ENCODE results near the gene SLC17A5. TPM values are rescaled to one million over a fixed set of nuclear protein-coding genes. Genes with fewer than 3 reads are reported as not detected.

SLC17A5 gene
- total and polyA plus RNA-seq, 7 donors: 3.1 to 7.2 (median 4.5) TPM

DNA sequence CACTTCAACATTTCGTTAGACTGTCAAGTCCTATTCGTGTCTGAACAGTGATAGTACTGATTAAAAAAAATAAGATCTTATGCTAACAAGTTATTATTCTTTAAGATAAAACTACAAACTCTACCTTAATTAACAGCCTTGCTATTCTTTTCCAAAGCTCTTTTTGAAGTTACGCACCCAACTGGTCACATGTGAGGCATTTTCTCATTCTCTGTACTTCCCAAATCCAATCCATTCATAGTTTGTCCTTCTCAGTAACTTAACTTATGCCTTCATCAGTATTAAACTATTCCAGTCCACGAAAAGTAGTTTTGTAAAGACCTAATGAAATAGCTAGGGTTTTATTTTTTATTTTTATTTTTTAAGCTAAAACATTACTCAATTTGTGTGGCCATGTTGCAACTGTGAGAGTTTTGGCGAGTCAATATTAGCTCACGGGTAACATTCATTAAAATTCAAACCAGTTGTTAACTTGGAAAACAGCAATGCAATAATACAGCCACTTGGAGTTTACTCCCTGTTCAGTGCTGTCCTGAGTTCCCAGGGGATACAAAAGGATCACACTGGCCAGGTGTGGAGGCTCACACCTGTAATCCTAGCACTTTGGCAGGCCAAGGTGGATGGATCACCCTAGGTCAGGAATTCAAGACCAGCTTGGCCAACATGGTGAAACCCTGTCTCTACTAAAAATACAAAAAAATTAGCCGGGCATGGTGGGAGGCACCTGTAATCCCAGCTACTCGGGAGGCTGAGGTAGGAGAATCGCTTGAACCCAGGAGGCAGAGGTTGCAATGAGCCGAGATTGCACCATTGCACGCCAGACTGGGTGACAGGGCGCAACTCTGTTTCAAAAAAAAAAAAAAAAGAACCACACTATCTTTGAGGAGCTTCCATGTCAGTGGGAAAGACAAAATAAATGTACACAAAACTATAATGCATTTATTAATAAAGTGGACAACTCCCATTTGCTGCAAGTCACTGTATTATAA is 105.0 kb downstream of the SLC17A5 start:
- Histone ChIP-seq H3K4me3 (no peak overlapping the region), H3K27ac (no peak overlapping the region), H3K27me3 (ENCODE audit: insufficient read depth in 3 of 3, low read length in 2 of 3) (no peaks in the 10 kb centered on the region), H3K36me3 (ENCODE audit: insufficient read depth in 1 of 2, low read depth in 1 of 2) (no peaks in the 10 kb centered on the region), H3K4me1 (no peaks in the 10 kb centered on the region), H3K9me3 (no peaks in the 10 kb centered on the region)
- intact Hi-C loops (cut with DNase I): no loop called here
- ATAC-seq (no peak), DNase-seq (no peak)
- TF ChIP-seq, protein P1, sequence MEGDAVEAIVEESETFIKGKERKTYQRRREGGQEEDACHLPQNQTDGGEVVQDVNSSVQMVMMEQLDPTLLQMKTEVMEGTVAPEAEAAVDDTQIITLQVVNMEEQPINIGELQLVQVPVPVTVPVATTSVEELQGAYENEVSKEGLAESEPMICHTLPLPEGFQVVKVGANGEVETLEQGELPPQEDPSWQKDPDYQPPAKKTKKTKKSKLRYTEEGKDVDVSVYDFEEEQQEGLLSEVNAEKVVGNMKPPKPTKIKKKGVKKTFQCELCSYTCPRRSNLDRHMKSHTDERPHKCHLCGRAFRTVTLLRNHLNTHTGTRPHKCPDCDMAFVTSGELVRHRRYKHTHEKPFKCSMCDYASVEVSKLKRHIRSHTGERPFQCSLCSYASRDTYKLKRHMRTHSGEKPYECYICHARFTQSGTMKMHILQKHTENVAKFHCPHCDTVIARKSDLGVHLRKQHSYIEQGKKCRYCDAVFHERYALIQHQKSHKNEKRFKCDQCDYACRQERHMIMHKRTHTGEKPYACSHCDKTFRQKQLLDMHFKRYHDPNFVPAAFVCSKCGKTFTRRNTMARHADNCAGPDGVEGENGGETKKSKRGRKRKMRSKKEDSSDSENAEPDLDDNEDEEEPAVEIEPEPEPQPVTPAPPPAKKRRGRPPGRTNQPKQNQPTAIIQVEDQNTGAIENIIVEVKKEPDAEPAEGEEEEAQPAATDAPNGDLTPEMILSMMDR (IDR thresholded peaks at IDR 0.05): no peak
- 87 to 94% (median 92%) methylated on average over 12 of the region's 12 CpGs for WGBS, 3 donors

DNA sequence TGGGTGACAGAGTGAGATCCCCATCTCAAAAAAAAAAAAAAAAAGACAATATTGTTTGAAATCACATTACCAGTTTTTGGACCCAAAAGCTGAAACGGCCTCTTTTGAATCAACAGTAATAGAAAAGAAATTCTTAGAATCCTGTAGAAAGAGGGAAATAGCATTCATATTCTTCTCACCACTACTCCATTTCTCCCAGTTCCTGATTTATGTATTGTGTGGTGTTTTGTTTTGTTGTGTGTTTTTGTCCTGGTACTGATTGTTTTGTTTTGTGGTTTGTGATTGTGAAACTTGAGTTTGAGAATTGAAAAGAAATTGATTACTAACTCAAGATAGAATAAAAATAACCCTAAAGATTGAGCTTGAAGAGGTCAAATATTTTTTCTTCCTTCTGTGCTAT is 106.8 kb downstream of the SLC17A5 start:
- TF ChIP-seq, protein P1 (IDR thresholded peaks at IDR 0.05): no peak
- DNase-seq (no peak), ATAC-seq (no peak)
- Histone ChIP-seq H3K36me3 (ENCODE audit: insufficient read depth in 1 of 2, low read depth in 1 of 2) (no peaks in the 10 kb centered on the region), H3K4me3 (no peak overlapping the region), H3K27ac (no peak overlapping the region), H3K9me3 (no peaks in the 10 kb centered on the region), H3K27me3 (ENCODE audit: insufficient read depth in 3 of 3, low read length in 2 of 3) (no peaks in the 10 kb centered on the region), H3K4me1 (no peaks in the 10 kb centered on the region)
- intact Hi-C loops (cut with DNase I): no loop called here
- WGBS, 3 donors: 77 to 93% (median 93%) methylated on average over 1 of the region's 1 CpG

Other genes starting within 250 kb of the SLC17A5 start
- 1 to 10 TPM in 2 of 4 donors, under 1 TPM in 2; 0.44 to 1.1 (median 0.81) TPM for gene CGAS, start 201.7 kb downstream of the SLC17A5 start, total RNA-seq
- gene CGAS, start 201.7 kb downstream of the SLC17A5 start, polyA plus RNA-seq: under 1 TPM; 0.27 to 0.36 (median 0.30) TPM
- 10 to 100 TPM; 15.9 to 25.9 (median 18.3) TPM for gene MTO1, start 192.3 kb downstream of the SLC17A5 start, total RNA-seq
- gene MTO1, start 192.3 kb downstream of the SLC17A5 start, polyA plus RNA-seq: 10 to 100 TPM; 19.2 to 22.6 (median 20.2) TPM
- gene EEF1A1, start 133.0 kb downstream of the SLC17A5 start, total RNA-seq: 1,000 to 10,000 TPM in 1 of 4 donors, 100 to 1,000 TPM in 3; 703 to 2,379 (median 902) TPM
- gene EEF1A1, start 133.0 kb downstream of the SLC17A5 start, polyA plus RNA-seq: 1,000 to 10,000 TPM in 1 of 3 donors, 100 to 1,000 TPM in 2; 541 to 1,251 (median 593) TPM
- 1 to 10 TPM; 1.6 to 3.9 (median 2.3) TPM for gene CD109, start 42.2 kb upstream of the SLC17A5 start, total RNA-seq
- gene CD109, start 42.2 kb upstream of the SLC17A5 start, polyA plus RNA-seq: 1 to 10 TPM in 1 of 3 donors, under 1 TPM in 2; 0.31 to 3.0 (median 0.51) TPM

All from psoas muscle (tissue), 8 donors.